Karpas-422 (cell line): ENCODE measurements around the gene MYL12A. TPM values are rescaled to one million over a fixed set of nuclear protein-coding genes. Genes with fewer than 3 reads are reported as not detected.

Experiments used
- DNase-seq: peaks from one replicate; pipeline ENCODE4 v3.0.0-alpha.2; 2015
- H2AFZ ChIP-seq: fragments of 200-600 bp; sonication (generic); 2 replicates; pipeline ENCODE4 v1.6.1; 2014; ENCODE audit warnings: antibody characterized with exemption, low read length, mixed read lengths
- H3K27ac ChIP-seq: fragments of 200-600 bp; sonication (generic); 2 replicates; pipeline ENCODE4 v1.5.1; 2014; ENCODE audit warnings: mild to moderate bottlenecking, low read length, moderate library complexity
- H3K27me3 ChIP-seq: fragments of 200-600 bp; sonication (generic); 2 replicates; pipeline ENCODE4 v1.6.1; 2014; ENCODE audit warnings: low read length, mixed read lengths
- H3K36me3 ChIP-seq: fragments of 200-600 bp; sonication (generic); 2 replicates; pipeline ENCODE4 v1.6.1; 2014; ENCODE audit warnings: low read length, mixed read lengths; ENCODE audit not compliant: insufficient read depth
- H3K4me1 ChIP-seq: fragments of 200-600 bp; sonication (generic); 2 replicates; pipeline ENCODE4 v1.6.1; 2014; ENCODE audit warnings: mild to moderate bottlenecking, low read length, mixed read lengths
- H3K4me2 ChIP-seq: fragments of 200-600 bp; sonication (generic); 2 replicates; pipeline ENCODE4 v1.6.1; 2014; ENCODE audit warnings: low read length, low read depth, mild to moderate bottlenecking; ENCODE audit not compliant: poor library complexity, severe bottlenecking
- H3K4me3 ChIP-seq: fragments of 200-600 bp; sonication (generic); 2 replicates; pipeline ENCODE4 v1.5.1; 2014; ENCODE audit warnings: mild to moderate bottlenecking, antibody characterized with exemption, low read length, mixed read lengths
- H3K79me2 ChIP-seq: fragments of 200-600 bp; sonication (generic); 2 replicates; pipeline ENCODE4 v1.6.1; 2014; ENCODE audit warnings: mild to moderate bottlenecking, low read length, mixed read lengths
- H3K9ac ChIP-seq: fragments of 200-600 bp; sonication (generic); 2 replicates; pipeline ENCODE4 v1.6.0; 2014; ENCODE audit warnings: low read length
- H3K9me2 ChIP-seq: fragments of 200-600 bp; sonication (generic), shearing (Covaris generic); replicated peaks from 2 replicates; pipeline ENCODE4 v1.6.0; 2014; ENCODE audit warnings: mild to moderate bottlenecking, low read length, moderate library complexity; ENCODE audit not compliant: insufficient read depth
- H3K9me3 ChIP-seq: fragments of 300-700, 200-600 bp; sonication (generic); 2 replicates; pipeline ENCODE4 v1.6.1; 2014; ENCODE audit warnings: low read length, mixed read lengths
- H4K20me1 ChIP-seq: fragments of 200-600 bp; sonication (generic); 2 replicates; pipeline ENCODE4 v1.6.1; 2014; ENCODE audit warnings: mild to moderate bottlenecking, antibody characterized with exemption, low read length, low read depth; ENCODE audit not compliant: insufficient read depth
- total RNA-seq: library from RNA; depleted of rRNA; stranded (reverse); fragments of >200 nt; shearing (Covaris generic); gene quantifications from 2 replicates; pipeline ENCODE4 v1.2.3, GENCODE V29; 2014; ENCODE audit warnings: low replicate concordance

Gene MYL12A
- total RNA-seq, 1 experiment from 2014 or later, result 482 TPM

DNA sequence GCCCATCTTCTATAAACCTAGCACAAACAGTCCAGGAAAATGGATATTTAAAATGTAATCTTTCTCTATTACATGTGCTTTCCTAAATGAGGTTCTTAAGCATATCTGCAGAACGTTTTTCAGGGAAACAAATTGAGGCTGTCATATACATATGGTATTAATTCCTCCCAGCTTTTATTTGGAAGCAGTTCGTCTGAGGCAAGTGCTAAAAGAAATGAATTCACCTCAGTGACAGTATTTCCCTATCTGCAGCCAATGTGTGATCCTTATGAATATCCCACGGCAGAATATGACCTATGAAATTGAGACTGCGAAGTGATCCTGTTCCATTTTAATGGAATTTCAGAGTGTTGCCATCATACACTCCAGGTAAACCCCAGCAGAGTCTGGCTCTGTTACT, 34.9 kb upstream of the MYL12A start:
- H2AFZ ChIP-seq, result no peak overlapping the region; the same call in 1 of the 2 replicates
- no peaks in the 10 kb centered on the region for H3K9me3 ChIP-seq
- H3K4me2 ChIP-seq, result no peak overlapping the region
- H4K20me1 ChIP-seq, result no peaks in the 10 kb centered on the region
- no peaks in the 10 kb centered on the region for H3K36me3 ChIP-seq
- no peak overlapping the region for H3K4me3 ChIP-seq
- H3K27me3 ChIP-seq, result no peaks in the 10 kb centered on the region
- no peaks in the 10 kb centered on the region for H3K79me2 ChIP-seq
- no peaks in the 10 kb centered on the region for H3K9me2 ChIP-seq
- no peak for DNase-seq
- no peak overlapping the region for H3K27ac ChIP-seq
- H3K4me1 ChIP-seq, result no peaks in the 10 kb centered on the region
- no peak overlapping the region for H3K9ac ChIP-seq

DNA sequence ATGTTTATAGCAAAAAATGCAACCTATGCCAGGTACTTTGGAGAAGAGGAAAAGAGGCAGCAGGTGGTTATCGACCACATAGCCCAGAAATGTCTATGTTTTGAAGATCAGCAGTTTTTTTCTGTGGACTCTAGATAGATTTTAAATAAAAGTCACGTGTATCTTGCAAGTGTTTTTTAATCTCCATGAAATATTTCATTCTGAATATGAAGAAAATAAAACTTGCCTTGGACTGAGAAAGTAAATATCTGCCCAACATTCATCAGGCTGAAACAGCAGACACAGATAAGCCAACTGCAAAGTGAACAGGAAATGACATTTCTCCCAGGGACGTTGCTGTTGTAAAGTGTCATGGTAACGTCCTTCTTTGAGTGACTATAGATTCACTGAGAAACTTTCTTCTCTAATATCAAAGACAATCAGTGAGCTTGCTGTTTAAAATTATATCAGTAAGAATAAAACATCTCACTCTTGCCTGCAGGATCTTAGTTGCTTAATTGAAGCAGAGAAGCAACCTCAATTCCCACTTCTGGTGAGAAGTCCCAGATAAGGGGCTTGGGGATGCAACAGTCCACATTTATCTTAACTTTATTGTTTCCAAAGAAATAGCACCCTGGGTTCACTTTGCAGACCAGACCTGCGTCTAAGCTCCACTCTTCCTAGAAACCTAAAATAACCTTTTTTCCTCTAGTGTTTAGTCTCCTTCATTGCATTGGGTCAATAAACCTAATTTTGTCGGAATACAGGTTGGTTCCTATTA, 34.1 kb upstream of the MYL12A start:
- no peak overlapping the region for H3K9ac ChIP-seq
- H2AFZ ChIP-seq, result 0 out of 2 replicates have a peak overlapping the region, but pooled peaks have one; percentile 1
- H3K4me2 ChIP-seq, result no peak overlapping the region
- no peak overlapping the region for H3K4me3 ChIP-seq
- no peaks in the 10 kb centered on the region for H3K27me3 ChIP-seq
- no peak for DNase-seq
- no peaks in the 10 kb centered on the region for H4K20me1 ChIP-seq
- H3K4me1 ChIP-seq, result no peaks in the 10 kb centered on the region
- H3K79me2 ChIP-seq, result no peaks in the 10 kb centered on the region
- H3K9me3 ChIP-seq, result no peaks in the 10 kb centered on the region
- no peaks in the 10 kb centered on the region for H3K36me3 ChIP-seq
- H3K9me2 ChIP-seq, result no peaks in the 10 kb centered on the region
- H3K27ac ChIP-seq, result no peak overlapping the region

DNA sequence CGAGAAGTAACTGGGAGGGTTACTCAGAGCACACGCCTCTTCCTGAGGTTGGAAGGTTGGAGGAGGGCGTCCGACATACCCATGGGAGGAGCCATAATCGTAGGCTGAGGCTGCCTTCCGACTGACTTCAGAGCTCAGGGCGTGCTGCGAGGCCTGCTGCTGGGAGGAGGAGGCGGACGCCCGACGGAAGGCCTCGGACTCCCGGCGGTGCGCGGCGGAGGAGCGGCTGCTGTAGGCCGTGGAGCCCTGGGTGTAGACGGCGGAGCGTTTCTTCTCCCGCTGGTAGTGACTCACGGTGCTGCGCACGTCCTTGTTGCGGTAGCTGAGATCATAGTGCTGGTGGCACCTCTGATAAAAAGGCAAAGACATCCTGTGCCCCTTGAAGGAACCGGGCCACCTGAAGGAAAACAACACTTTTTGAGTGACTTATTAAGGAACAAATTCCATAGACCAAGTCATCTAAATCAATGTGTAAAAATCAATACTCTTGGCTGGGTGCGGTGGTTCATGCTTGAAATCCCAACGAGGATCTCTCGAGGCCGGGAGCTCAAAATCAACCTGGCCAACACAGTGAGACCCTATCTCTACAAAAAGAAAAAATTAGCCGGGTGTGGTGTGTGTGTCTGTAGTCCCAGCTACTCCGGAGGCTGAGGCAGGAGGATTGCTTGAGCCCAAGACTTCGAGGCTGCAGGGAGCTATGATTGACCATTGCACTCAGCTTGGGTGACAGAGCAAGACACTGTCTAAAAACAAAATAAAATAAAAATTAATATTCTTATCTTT, 32.6 kb upstream of the MYL12A start:
- H3K27ac ChIP-seq, result no peak overlapping the region
- H3K27me3 ChIP-seq, result no peaks in the 10 kb centered on the region
- no peak overlapping the region for H3K4me3 ChIP-seq
- H3K4me1 ChIP-seq, result no peaks in the 10 kb centered on the region
- no peaks in the 10 kb centered on the region for H3K79me2 ChIP-seq
- no peaks in the 10 kb centered on the region for H3K9me3 ChIP-seq
- no peak overlapping the region for H2AFZ ChIP-seq
- no peak for DNase-seq
- no peak overlapping the region for H3K9ac ChIP-seq
- H3K36me3 ChIP-seq, result no peaks in the 10 kb centered on the region
- no peak overlapping the region for H3K4me2 ChIP-seq
- H3K9me2 ChIP-seq, result no peaks in the 10 kb centered on the region
- H4K20me1 ChIP-seq, result no peaks in the 10 kb centered on the region

DNA sequence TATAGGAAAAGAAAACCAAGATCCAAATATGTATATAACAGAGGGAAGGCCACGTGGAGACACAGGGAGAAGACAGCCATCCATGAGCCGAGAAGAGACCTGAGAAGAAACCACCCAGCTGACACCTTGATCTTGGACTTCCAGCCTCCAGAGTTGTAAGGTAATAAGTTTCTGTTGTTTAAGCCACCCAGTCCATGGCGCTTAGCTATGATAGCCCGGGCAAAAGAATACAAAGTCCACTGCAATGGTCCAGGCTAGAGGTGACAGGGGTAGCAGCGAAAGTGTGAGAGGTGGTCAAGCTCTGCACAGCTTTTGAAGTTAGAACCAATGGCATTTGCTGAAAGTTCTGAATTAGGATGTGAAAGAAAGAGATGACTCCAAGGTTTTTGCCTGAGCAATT, 30.6 kb upstream of the MYL12A start:
- no peaks in the 10 kb centered on the region for H3K9me2 ChIP-seq
- DNase-seq, result no peak
- H2AFZ ChIP-seq, result no peak overlapping the region

DNA sequence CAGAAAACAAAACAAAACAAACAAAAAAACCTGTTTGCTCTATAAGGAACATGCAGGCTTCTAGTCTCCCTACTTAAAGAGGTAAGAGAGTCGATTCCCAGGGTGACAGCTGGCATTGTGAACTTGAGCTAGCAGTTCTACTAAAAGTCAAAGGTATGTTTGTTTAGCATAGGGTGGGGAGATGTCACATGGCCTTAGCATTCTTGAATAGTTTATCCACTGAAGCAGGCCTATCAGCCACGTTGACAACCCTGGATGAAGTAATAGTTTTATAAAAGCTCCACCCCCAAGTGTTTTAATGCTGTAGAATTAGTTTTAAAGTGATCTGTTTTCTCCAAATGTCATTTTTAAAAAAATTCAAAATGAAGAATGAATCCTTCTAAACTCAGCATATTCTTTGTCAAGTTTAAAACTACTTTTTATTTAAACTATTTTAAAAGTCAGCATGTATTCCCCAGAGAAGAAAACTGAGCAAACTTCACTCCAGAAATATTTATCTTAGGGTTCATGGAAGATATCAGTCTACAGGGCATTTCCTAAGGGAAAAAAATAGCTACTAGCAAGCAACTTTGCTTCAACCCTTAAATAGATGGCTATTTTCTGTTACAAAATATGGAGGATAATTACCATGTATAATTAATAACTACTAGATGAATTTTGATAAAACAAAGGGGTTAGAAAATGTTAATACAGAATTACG, 29.5 kb upstream of the MYL12A start:
- no peaks in the 10 kb centered on the region for H3K9me3 ChIP-seq
- no peaks in the 10 kb centered on the region for H3K27me3 ChIP-seq
- H3K9me2 ChIP-seq, result no peaks in the 10 kb centered on the region
- no peak overlapping the region for H3K4me3 ChIP-seq
- H2AFZ ChIP-seq, result no peak overlapping the region
- no peak overlapping the region for H3K9ac ChIP-seq
- H3K79me2 ChIP-seq, result no peaks in the 10 kb centered on the region
- no peak overlapping the region for H3K4me2 ChIP-seq
- DNase-seq, result no peak
- H3K36me3 ChIP-seq, result no peaks in the 10 kb centered on the region
- H3K27ac ChIP-seq, result no peak overlapping the region
- no peaks in the 10 kb centered on the region for H3K4me1 ChIP-seq
- H4K20me1 ChIP-seq, result no peaks in the 10 kb centered on the region

More for the DNA sequence above, 30.6 kb upstream of the MYL12A start:
- no peaks in the 10 kb centered on the region for H3K79me2 ChIP-seq
- H3K9ac ChIP-seq, result no peak overlapping the region
- H3K27me3 ChIP-seq, result no peaks in the 10 kb centered on the region
- no peaks in the 10 kb centered on the region for H3K9me3 ChIP-seq
- no peak overlapping the region for H3K4me3 ChIP-seq
- no peaks in the 10 kb centered on the region for H3K36me3 ChIP-seq
- no peaks in the 10 kb centered on the region for H4K20me1 ChIP-seq
- H3K4me2 ChIP-seq, result no peak overlapping the region
- H3K27ac ChIP-seq, result no peak overlapping the region
- H3K4me1 ChIP-seq, result no peaks in the 10 kb centered on the region

DNA sequence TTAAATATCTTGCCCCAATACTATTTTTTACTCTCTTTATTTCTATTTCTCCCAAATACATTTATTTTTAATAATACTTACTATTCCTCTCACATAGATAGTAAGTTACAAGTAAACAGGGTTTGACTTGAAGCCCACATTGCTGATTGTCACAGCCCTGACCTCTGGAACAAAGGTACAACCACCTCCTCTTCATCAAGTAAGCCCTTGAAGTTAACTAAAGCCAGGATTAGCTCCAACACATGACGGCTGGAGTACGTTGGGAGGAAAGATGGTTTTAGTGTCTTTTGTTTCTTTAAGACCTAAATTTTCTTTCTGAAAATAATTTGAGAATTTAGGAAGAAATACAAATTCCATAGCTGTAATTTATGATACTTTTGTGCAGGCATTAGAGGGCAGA, 28.8 kb upstream of the MYL12A start:
- no peak overlapping the region for H3K4me3 ChIP-seq
- no peak overlapping the region for H3K27ac ChIP-seq
- H3K9me2 ChIP-seq, result no peaks in the 10 kb centered on the region
- no peaks in the 10 kb centered on the region for H3K9me3 ChIP-seq
- no peak overlapping the region for H3K4me2 ChIP-seq
- DNase-seq, result no peak
- no peaks in the 10 kb centered on the region for H3K36me3 ChIP-seq
- H2AFZ ChIP-seq, result no peak overlapping the region
- no peak overlapping the region for H3K9ac ChIP-seq
- H3K27me3 ChIP-seq, result no peaks in the 10 kb centered on the region
- H3K79me2 ChIP-seq, result no peaks in the 10 kb centered on the region
- H3K4me1 ChIP-seq, result no peaks in the 10 kb centered on the region
- no peaks in the 10 kb centered on the region for H4K20me1 ChIP-seq

DNA sequence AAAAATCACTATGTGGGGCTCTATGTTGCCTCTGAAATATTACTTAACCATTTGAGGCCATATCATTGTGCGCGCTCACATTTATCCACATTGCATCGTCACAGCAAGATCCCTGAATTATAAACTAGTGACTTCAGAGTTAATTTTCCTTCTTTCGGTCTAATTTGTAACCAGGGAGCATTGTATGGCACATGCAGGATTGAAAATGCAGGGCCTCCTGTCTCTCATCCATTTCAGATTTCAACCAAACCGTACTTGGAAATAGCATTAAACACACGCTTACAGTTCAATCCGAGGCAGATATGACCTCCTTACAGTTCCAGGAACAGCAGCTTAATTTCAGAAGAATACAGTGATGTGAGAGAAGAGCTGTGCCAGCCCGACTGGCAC, 28.4 kb upstream of the MYL12A start:
- DNase-seq, result no peak
- Histone ChIP-seq H3K27me3 (no peaks in the 10 kb centered on the region), H3K36me3 (no peaks in the 10 kb centered on the region), H3K9ac (no peak overlapping the region), H3K4me3 (no peak overlapping the region), H4K20me1 (no peaks in the 10 kb centered on the region), H3K4me2 (no peak overlapping the region), H3K27ac (no peak overlapping the region), H3K9me3 (no peaks in the 10 kb centered on the region), H2AFZ (no peak overlapping the region), H3K79me2 (no peaks in the 10 kb centered on the region), H3K9me2 (no peaks in the 10 kb centered on the region), H3K4me1 (no peaks in the 10 kb centered on the region)
